GM12892 (cell line): ENCODE data around the gene SP110.

Source experiments
- POLR2A ChIP-seq: IDR thresholded peaks from 2 replicates; pipeline ENCODE4 v1.6.1; 2011; ENCODE audit warnings: low read depth, low read length, control low read depth
- POLR2AphosphoS5 ChIP-seq: IDR thresholded peaks from 2 replicates; pipeline ENCODE4 v1.6.1; 2011; ENCODE audit warnings: low read depth, low read length, control low read depth
- TAF1 ChIP-seq: IDR thresholded peaks from 2 replicates; pipeline ENCODE4 v1.6.1; 2011; ENCODE audit warnings: low read depth, mild to moderate bottlenecking, control low read depth, low read length, borderline replicate concordance

DNA sequence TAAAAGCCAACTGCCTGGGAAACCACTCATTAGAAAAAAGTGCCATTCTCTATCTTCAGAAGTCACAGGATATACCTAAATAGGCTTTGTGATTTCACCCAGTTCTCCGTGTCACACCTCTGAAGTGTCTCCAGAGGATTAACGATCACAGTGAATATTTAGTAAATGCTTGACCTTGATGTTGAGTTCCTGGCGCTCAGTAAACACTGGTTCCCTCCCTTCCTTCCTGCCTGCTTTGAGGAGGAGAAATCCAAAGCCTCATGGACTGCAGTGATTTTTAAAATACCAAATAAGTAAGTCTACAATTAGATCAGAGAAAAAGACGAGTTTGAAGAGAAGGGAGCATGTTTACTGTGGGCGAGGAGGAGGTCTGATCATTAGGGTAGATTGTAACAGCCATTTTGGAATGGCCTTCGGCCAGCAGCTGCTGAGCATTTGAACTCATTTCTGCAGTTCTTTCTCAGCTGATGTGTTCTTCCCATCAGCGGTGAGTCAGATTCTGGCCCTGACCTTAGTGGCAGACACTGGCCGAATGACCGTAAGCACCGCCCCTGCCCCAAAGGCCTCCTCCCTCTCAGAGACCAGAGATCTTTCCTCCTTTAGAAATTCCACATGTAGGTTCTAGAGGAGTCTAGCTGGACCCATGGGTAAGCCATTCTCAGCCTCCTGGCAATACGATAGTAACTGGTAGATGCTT is 89.0 kb downstream of the SP110 start:
- TF ChIP-seq POLR2A (no peak), POLR2AphosphoS5 (no peak), TAF1 (no peak)
